Measurements from ENCODE around the gene TBR1.

Gene TBR1

GRCh38 chr2:161420406-161421074 is 4.4 kb downstream of the TBR1 start:
- TF ChIP-seq CTCF (IDR thresholded peaks at IDR 0.05; ENCODE audit: low read depth, low read length, missing control alignments) = no peak

GRCh38 chr2:161421686-161422085 is 5.6 kb downstream of the TBR1 start:
- Histone ChIP-seq H3K27ac (no peak overlapping the region), H3K4me3 (ENCODE audit: low read depth, low read length) (no peak overlapping the region), H3K27me3 (replicated peaks) (peaks cover 97% of the 10 kb centered on the region), H3K36me3 (replicated peaks) (no peaks in the 10 kb centered on the region)
- TF ChIP-seq CTCF (IDR thresholded peaks at IDR 0.05; ENCODE audit: low read depth, low read length, missing control alignments) = no peak
- no peak for DNase-seq
- in situ Hi-C loops (cut with HindIII; ENCODE audit: low pct_ligation_motif_present, low sequenced_read_pairs) = no loop called here

More at GRCh38 chr2:161420406-161421074, 4.4 kb downstream of the TBR1 start:
- Histone ChIP-seq H3K27ac (no peak overlapping the region), H3K4me3 (ENCODE audit: low read depth, low read length) (no peak overlapping the region), H3K27me3 (replicated peaks) (peaks cover 97% of the 10 kb centered on the region), H3K36me3 (replicated peaks) (no peaks in the 10 kb centered on the region)
- no peak for DNase-seq
- in situ Hi-C loops (cut with HindIII; ENCODE audit: low pct_ligation_motif_present, low sequenced_read_pairs) = no loop called here

- in situ Hi-C loops (cut with HindIII; ENCODE audit: low pct_ligation_motif_present, low sequenced_read_pairs) = no loop called here
- TF ChIP-seq CTCF (IDR thresholded peaks at IDR 0.05; ENCODE audit: low read depth, low read length, missing control alignments) = no peak
- no peak for DNase-seq
- Histone ChIP-seq H3K36me3 (replicated peaks) (no peaks in the 10 kb centered on the region), H3K27ac (no peak overlapping the region), H3K27me3 (replicated peaks) (peaks cover 95% of the 10 kb centered on the region), H3K4me3 (ENCODE audit: low read depth, low read length) (no peak overlapping the region)
These were observed 6.8 kb downstream of the TBR1 start for GRCh38 chr2:161422816-161423403.

- H3K4me3 ChIP-seq (ENCODE audit: low read depth, low read length) = peak overlapping the region; percentile 24
- in situ Hi-C loops (cut with HindIII; ENCODE audit: low pct_ligation_motif_present, low sequenced_read_pairs) = no loop called here
- DNase-seq = no peak
- no peak overlapping the region for H3K27ac ChIP-seq
- no peak for TF ChIP-seq CTCF (IDR thresholded peaks at IDR 0.05; ENCODE audit: low read depth, low read length, missing control alignments)
- peaks cover 95% of the 10 kb centered on the region for H3K27me3 ChIP-seq (replicated peaks)
- no peaks in the 10 kb centered on the region for H3K36me3 ChIP-seq (replicated peaks)
These were observed 7.6 kb downstream of the TBR1 start for GRCh38 chr2:161423421-161424393.

GRCh38 chr2:161424394-161424769 is 8.3 kb downstream of the TBR1 start:
- no peaks in the 10 kb centered on the region for H3K36me3 ChIP-seq (replicated peaks)
- H3K27ac ChIP-seq = no peak overlapping the region
- in situ Hi-C loops (cut with HindIII; ENCODE audit: low pct_ligation_motif_present, low sequenced_read_pairs) = no loop called here
- H3K4me3 ChIP-seq (ENCODE audit: low read depth, low read length) = no peak overlapping the region
- H3K27me3 ChIP-seq (replicated peaks) = peaks cover 97% of the 10 kb centered on the region
- no peak for TF ChIP-seq CTCF (IDR thresholded peaks at IDR 0.05; ENCODE audit: low read depth, low read length, missing control alignments)
- DNase-seq = no peak

All from brain microvascular endothelial cell (primary cell).